HG03280 (cell line): ENCODE measurements around the gene SUSD3.

Experiments
- ATAC-seq: cut with Tn5 transposase; IDR thresholded peaks from one replicate; pipeline ENCODE4 v1.9.1; 2021; ENCODE audit warnings: mild to moderate bottlenecking, moderate library complexity; ENCODE audit not compliant: unreplicated experiment

Gene SUSD3

DNA sequence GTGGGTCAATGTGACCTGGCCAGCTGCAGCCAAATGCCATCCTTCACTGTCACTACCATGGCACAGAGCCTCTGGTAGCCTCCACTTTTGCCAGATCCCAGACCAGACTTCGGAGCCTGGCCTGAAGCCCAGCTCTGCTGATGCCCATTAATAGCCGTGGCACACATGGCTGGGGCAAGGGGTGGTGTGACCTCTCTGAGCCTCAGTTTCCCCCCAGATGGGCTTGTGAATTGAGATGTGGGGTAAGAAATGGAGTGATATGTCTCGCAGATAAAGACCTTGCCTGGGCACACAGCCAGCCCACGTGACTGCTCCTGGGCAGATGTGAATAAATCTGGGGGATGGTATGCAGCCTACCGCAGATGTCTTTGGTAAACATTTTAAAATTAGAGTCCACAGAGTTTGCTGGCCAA is 13.9 kb downstream of the SUSD3 start:
- ATAC-seq: no peak

DNA sequence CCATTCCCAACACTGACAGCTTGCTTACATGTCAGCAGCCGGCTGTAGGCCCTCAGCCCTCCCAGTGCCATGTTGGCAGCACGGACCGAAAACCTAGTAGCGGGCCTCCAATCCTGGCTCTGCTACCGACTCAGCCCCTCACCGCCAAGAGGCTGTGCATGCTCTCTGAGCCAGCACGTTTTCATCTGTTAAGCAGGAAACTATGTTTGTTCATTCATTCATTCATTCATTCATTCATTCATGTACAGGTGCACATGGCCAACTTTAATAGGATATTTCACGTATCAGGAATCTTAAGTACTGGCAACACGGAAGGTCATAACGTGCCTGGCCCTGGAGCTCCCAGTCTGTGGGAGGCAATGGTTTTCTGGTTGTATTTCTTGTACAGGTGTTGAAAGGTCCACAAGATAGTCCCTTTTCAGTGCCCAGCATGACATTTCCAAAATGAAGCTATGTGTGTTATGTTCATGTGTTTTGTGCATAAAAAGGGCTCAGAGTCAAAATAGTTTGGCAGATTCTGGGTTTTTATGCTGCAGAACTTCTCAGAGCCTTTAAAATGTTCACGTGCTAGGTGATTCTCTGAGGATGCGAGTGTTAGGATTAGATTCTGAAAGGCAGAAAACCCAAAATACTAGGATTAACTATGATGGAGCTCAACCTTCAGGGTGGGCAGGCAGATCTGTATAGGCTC is 17.7 kb downstream of the SUSD3 start:
- no peak for ATAC-seq

DNA sequence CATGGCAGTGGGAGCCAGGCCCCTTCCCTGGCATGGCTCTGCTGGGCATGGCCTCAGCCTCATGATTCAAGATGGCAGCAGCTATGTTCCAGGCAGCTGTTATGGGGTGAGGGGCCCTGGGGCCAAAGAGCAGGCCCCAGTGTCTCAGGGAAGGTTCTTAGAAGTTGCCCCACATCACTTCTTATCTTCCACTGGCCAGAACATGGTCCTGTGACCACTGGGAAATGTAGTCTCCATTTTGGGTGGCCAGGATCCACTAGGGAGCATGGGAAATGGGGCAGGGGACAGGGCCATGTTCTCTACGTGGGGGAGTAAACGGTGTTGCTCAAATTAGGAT is 18.3 kb downstream of the SUSD3 start:
- no peak for ATAC-seq

DNA sequence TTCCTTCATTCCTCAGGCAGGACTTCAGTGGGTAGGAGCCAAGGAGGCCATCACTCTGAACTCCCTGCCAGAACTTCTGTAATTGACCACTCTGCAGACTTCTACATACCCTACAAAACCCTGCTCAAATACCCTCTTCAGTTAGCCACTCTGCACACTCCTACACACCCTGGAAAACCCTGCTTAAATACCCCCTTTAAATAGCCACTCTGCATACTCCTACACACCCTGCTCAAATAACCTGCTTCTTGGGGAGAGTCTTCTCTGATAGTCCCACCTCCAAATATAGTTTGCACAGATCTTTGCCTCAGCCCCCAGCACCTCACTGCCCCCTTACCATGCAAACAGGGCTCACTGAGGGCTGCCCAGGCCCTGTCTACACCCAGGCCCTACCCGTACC is 18.9 kb downstream of the SUSD3 start:
- no peak for ATAC-seq

DNA sequence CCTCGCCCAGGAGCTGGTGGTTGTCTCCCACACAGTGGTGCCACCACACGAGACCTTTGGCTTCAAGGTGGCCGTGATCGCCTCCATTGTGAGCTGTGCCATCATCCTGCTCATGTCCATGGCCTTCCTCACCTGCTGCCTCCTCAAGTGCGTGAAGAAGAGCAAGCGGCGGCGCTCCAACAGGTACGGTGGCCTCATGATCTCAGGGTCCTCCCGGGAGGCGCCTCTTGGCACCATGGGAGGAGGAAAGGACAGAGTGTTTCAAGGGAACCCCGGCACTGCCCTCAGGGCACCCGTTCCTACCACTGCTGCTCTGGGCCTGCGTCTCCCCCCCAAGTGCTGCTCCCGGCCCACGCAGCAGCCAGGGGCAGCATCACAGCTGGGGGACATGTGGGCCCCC is 19.3 kb downstream of the SUSD3 start:
- ATAC-seq: no peak

DNA sequence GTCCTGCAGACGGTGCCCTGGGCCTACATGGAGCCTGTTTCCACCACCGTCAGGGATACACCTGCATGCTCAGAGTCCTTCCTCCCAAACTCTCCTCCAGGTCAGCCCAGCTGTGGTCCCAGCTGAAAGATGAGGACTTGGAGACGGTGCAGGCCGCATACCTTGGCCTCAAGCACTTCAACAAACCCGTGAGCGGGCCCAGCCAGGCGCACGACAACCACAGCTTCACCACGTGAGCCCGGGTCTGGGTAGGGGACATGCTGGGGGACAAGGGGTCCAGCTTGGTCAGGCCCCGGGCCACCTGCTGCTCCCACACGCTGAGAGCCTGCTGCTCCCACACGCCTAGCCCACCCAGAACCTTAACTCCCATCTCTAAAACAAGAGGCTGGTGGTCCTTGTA is 20.9 kb downstream of the SUSD3 start:
- ATAC-seq: no peak

DNA sequence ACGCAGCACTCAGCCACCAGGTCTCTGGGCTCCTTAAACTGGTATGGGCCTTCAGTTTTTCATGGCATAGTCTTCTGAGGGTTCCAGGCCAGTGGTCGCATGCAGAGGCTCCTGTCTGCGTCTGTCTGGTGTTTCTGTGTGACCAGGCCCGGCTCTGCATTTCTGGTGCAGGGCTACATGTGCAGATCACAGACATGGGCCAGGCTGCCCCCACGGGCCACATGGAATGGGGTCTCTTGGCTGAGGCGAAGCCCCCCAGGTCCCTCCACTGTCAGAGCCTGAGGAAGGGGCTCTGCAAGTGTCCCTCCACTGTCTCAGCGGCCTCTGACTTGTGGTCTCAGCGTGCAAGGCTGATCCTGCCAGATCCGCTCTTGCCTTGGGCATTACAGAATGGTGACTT is 21.9 kb downstream of the SUSD3 start:
- ATAC-seq: no peak

DNA sequence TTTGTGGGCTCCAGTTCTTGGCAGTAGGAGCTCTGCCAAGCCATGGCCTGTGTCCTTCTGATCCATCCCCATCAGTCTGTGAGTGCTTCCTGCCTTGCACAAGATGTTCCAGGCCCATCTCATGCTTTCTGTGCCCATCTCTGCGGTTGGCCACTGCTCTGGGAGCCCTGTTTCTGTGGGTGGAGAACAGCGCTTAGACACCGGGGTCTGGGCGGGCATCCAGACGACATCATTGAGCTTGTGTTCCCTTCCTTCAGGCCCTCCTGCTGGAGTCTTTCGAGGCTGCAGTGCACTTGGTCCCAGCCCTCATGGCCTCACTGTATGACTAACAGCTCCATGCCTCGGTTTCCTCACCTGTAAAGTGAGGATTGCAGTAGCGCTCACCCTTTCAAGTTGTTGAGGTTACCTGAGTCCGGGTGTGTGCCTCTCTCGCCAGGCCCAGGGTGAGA is 22.6 kb downstream of the SUSD3 start:
- no peak for ATAC-seq

DNA sequence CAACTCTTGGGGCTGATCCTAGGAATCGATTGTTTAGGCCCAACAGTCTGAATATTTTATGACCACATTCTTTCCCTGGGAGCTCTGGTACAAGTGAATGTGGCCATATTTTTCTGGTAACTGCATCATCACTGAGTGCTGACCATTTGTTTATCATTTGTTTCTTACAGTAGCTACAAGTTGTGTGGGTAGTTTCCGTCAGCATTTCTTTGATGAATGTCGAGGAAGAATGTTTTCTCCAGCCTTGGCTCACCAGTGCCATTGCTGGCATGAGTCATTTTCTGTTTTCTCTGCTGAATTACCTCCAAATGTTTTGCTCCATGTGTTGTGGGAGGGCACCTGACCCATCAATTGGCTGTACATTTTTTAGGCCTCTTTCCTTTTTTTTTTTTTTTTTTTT is 23.4 kb downstream of the SUSD3 start:
- ATAC-seq: no peak

DNA sequence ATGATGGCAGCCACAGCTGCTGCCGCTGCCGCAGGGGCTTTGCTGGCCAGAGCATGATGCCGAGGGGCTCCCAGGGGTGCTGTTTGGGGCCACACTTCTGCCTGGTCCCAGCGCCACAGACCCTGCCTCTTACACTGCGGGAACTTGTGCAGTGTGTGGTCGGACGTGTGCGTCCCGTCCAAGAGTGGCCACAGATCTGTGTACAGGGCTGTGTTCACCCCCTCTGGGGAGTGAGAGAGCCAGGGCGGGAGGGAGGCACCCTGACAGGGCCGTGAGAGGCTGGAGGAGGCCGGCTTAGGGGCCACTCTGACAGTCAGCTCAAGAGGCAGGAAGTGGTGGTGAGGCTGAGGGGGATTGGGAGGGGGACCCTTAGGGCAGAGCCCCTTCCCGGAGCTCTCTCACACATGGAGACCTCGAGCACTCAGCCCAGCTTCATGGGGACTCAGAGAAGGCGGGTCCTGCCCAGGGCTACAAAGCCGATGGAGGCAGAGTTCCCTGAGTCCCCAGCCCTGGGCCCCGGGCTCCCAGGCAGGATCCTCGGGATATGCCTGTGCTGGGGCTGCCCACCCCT is 24.4 kb downstream of the SUSD3 start:
- ATAC-seq: no peak

DNA sequence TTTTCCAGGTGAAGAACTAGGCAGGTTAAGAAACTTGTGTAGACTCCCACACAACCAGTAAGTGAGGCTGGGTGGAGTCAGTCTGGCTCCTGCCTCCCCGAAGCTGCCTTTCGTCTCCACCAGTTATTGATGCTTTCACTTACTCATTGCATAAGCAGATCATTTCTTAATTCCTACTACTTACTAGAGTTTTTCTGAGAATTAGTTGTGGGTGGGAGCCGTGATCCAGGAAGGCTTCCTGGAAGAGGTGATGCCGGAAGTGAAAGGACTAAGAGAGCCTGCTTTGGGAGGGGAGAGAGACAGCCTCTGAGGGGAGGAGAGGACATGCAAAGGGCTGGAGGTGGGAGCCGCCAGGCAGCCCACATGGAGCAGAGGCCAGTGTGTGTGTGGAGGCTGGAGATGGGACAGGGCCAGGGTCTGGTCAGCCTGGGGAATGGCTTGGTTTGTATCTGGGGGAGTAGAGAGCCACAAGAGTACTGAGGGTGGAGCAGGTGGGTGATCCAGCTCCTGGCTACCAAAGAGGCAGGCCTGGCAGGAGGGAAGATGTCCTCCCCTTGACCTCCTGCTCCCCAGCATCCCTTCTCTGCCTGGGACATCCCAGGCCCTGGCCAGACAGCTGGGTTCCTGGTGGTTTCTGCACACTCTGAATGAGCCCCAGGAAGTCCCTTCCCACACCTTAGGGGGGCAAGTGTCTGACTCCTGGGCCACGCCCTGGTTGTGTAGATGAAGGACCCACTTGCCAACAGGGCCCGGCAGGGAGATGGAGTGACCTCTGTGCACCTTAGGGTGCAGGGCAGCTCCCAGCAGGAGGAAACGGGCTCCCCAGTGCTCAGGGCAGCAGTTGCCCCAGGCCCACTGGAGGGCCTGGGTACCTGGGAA is 25.3 kb downstream of the SUSD3 start:
- no peak for ATAC-seq

DNA sequence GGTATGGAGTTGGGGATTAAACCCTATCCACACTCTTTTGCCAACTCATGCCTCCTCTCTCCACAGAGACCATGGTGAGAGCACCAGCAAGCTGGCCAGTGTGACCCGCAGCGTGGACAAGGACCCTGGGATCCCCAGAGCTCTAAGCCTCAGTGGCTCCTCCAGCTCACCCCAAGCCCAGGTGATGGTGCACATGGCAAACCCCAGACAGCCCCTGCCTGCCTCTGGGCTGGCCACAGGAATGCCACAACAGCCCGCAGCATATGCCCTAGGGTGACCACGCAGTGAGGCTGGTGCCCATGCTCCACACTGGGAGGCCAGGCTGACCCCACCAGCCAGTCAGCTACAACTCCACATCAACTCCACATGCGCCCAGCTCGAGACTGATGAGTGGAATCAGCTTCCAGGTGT is 26.0 kb downstream of the SUSD3 start:
- no peak for ATAC-seq

DNA sequence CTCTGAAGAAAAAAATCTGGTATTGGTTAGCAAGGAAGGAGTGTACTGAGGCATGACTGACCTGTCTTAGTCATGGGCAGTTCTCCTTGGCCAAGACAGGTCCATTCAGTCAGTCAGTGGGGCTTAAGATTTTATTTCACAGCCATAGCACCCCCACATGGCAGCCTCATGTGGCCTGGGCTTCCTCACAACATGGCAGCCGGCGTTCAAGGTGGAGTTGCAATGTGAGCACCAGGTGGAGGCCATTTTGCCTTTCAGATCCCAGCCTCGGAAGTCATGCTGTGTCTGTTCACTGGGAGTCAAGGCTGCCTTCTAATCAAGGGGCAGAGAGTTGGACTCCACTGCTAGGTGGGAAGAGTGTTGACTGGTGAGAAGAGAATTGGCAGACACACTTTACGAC is 27.2 kb downstream of the SUSD3 start:
- no peak for ATAC-seq

DNA sequence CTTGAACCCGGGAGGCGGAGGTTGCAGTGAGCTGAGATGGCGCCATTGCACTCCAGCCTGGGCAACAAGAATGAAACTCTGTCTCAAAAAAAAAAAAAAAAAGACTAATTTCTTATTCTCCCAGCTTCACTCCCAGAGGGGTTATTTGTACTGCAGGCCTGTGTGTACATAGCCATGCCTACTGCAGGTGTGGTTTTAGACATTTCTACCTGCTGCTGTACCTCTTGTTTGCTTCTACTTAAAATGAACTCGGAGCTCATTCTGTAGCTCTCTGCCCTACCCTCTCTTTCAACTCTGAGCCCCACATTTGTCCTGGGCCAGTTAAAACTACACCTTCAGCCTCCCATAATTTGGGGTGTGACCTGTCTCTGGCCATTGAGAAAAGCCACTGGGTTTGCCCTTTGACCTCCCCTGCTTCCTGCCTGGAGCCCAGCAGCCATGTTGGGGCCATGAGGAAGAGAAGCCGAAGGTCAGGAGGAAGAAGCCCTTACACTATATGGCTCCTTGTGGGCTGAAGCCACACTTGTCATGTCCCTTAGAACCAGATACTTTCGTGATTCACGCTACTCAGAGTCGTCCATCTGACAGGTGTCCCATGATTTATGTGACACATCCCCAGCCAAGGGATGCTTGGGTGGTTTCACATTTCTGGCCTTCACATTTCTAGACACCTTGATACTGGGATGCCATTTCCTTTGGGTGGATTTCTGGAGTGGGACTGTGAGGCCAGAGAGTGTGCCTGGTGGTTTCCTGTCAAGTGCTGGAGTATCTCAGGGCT is 28.1 kb downstream of the SUSD3 start:
- ATAC-seq: no peak

DNA sequence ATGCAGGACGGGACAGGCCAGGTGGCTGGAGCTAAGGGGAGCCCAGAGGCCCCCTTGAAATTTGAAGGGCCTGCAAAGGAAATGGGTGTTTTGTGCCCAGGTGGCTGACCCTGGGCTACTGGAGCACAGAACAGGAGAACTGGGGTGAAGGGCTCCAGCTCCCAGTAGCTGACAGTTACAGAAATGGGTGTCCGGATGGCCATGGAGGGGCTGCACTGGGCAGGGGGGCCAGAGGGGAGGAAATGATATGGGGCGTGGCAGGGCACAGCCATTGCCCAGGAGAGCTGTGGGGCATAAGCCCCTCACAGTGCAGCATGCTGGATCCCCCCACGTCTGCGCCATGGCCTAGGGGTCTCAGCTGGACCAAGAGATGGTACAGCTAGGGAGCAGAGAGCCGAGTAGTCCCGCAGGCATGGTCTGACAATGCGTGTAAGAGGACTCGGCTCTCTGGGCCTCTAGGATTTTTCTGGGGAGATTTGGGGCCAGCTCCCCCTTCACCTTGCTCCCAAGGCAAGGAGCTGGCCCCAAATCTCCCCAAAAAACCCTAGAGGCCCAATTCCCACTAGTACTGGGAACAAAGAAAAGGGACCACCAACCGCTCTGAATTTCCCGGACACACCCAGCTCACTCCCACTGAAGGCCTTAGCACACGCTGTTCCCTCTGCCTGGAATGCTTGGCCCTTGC is 29.6 kb downstream of the SUSD3 start:
- ATAC-seq: no peak

DNA sequence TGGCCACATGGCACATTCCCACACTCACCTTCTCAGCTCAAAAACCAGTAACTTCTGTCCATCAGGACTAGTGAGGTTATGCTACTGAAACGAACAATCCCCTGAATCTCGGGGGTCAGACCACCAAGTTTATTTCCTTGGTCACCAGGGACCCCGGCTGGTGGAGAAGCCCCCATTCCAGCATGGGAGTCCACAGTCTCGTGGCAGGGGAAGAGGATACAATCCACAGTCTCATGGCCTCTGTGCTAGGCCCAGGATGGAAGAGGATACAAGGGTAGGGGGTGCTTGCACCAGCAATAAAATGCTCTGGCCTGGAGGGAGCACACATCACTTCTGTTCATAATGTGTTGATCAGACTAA is 30.1 kb downstream of the SUSD3 start:
- ATAC-seq: no peak

DNA sequence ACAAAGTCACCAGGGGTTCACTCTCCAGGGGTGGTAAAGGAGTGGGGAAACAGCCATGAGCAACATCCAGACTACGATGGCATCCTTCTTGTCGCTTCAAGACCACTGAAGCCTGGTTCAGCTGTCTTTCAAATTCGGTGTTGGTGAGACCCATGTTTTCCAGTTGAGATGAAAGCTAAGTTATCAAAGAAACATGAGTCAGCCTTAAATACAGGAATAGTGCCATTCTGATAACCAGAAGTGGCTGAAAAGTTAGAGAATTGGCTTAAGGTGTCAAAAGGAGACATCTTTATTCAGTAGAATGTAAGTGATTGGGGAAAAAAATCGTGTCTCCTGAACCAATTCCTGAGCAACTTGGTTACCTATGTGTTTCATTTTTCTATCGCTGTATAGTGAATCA is 30.5 kb downstream of the SUSD3 start:
- ATAC-seq: no peak

DNA sequence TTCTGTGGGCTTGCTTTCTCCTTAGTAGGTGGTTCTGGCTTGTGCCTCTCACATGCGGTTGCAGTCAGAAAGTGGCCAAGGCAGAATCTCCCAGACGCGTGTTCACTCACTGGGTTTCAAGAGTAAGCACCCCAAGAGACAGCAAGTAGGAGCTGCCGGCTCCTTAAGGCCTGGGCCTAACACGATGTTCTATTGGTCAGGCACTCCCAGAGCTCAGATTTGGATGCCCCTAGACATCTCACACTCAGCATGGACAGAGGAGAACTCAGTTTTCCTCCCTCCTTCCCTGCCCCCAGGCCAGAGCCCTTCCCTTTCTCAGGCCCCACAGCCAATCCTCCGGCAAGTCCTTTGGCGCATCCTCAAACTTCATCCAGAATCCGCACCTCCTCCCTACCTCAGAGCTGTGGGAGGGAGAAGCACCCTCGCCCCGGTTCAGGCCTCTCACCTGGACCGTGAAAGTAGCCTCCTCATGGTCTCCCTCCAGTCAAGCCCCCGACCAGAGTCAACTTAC is 31.0 kb downstream of the SUSD3 start:
- no peak for ATAC-seq

DNA sequence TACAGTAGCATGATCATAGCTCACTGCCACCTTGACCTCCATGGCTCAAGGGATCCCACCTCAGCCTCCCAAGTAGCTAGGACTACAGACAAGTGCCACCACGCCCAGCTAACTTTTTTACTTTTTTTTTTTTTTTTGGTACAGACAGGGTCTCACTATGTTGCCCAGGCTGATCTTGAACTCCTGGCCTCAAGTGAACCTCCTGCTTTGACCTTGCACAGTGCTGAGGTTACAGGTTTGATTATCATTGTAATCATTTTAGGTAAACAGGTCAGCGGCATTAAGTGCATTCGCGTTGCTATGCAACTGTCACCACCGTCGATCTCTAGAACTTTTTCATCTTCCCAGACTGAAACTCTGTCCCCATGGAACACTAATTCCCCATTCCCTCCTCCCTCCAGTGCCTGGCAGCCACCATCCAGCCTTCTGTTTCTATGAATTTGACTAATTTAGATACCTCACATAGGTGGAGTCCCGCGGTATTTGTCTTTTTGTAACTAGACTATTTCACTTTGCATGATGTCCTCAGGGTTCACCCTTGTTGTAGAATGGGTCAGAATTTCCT is 31.7 kb downstream of the SUSD3 start:
- ATAC-seq: no peak

DNA sequence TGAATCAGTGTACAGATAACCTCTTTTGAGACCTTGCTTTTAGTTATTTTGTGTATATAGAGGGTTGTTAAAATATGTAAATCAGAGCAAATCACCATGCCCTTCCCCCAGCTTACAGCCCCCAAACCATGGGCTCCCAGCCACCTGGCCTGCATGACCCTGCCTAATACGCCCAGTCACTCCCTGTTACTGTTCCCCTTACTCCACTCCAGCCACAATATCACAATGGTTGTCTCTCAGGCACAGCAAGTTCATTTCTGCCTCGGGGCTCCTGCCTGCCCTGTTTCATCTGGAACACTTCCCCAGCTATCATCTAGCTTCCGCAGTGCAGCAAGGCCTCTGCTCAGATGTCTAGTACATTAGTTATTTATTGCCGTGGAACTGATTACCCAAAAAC is 32.6 kb downstream of the SUSD3 start:
- ATAC-seq: no peak
